GM23338 (cell line): ENCODE data around the gene BLM. TPM values are rescaled to one million over a fixed set of nuclear protein-coding genes. Genes with fewer than 3 reads are reported as not detected.

Source experiments
- ATAC-seq: fragments of 200-7000 bp; cut with Tn5 transposase; 3 replicates; pipeline ENCODE4 v1.9.1; 2020
- DNase-seq: peaks from one replicate; pipeline ENCODE4 v3.0.0-alpha.2; 2015; ENCODE audit warnings: low spot score
- H2AFZ ChIP-seq: fragments of 200-600 bp; sonication (generic); 2 replicates; pipeline ENCODE4 v1.8.0; 2016; ENCODE audit warnings: antibody characterized with exemption, mild to moderate bottlenecking, moderate library complexity
- H3F3A ChIP-seq: fragments of 200-600 bp; sonication (generic); replicated peaks from 2 replicates; pipeline ENCODE4 v1.8.0; 2017; ENCODE audit warnings: antibody characterized with exemption, mixed run types, low read depth
- H3K27ac ChIP-seq: fragments of 200-600 bp; sonication (generic); 2 replicates; pipeline ENCODE4 v1.6.1; 2016; ENCODE audit warnings: low read depth
- H3K27me3 ChIP-seq: fragments of 200-600 bp; sonication (generic); 2 replicates; pipeline ENCODE4 v1.8.0; 2016; ENCODE audit warnings: mild to moderate bottlenecking, mixed run types, moderate library complexity; ENCODE audit not compliant: insufficient read depth
- H3K36me3 ChIP-seq: fragments of 200-600 bp; sonication (generic); 2 replicates; pipeline ENCODE4 v1.8.0; 2016; ENCODE audit warnings: mild to moderate bottlenecking; ENCODE audit not compliant: insufficient read depth
- H3K4me1 ChIP-seq: fragments of 200-600 bp; sonication (generic); 2 replicates; pipeline ENCODE4 v1.8.0; 2016; ENCODE audit warnings: mild to moderate bottlenecking, moderate library complexity; ENCODE audit not compliant: insufficient read depth
- H3K4me2 ChIP-seq: fragments of 200-600 bp; sonication (generic); 2 replicates; pipeline ENCODE4 v1.7.1; 2017; ENCODE audit warnings: mixed run types
- H3K4me3 ChIP-seq: fragments of 200-600 bp; sonication (generic); 2 replicates; pipeline ENCODE4 v1.6.1; 2016; ENCODE audit warnings: mixed run types
- H3K79me2 ChIP-seq: fragments of 200-600 bp; sonication (generic); replicated peaks from 2 replicates; pipeline ENCODE4 v1.8.0; 2017; ENCODE audit warnings: mild to moderate bottlenecking; ENCODE audit not compliant: insufficient read depth
- H3K9me2 ChIP-seq: fragments of 200-600 bp; sonication (generic); 2 replicates; pipeline ENCODE4 v1.8.0; 2017; ENCODE audit not compliant: insufficient read depth
- H4K20me1 ChIP-seq: fragments of 200-600 bp; sonication (generic); replicated peaks from 2 replicates; pipeline ENCODE4 v1.8.0; 2017; ENCODE audit warnings: mild to moderate bottlenecking; ENCODE audit not compliant: insufficient read depth
- H3K27ac Mint-ChIP-seq: 2 replicates; pipeline ENCODE4 v1.8.0; 2020; ENCODE audit warnings: inconsistent platforms, mild to moderate bottlenecking, moderate library complexity, mixed read lengths
- H3K27me3 Mint-ChIP-seq: 3 replicates; pipeline ENCODE4 v1.8.0; 2022; ENCODE audit warnings: low read depth, mild to moderate bottlenecking, moderate library complexity, mixed read lengths, inconsistent platforms; ENCODE audit not compliant: insufficient read depth, poor library complexity
- H3K36me3 Mint-ChIP-seq: 3 replicates; pipeline ENCODE4 v1.8.0; 2021; ENCODE audit warnings: low read depth, mild to moderate bottlenecking, inconsistent platforms, moderate library complexity, mixed read lengths
- H3K4me1 Mint-ChIP-seq: 3 replicates; pipeline ENCODE4 v1.8.0; 2020; ENCODE audit warnings: mild to moderate bottlenecking, inconsistent platforms, mixed read lengths
- H3K4me3 Mint-ChIP-seq: 3 replicates; pipeline ENCODE4 v1.8.0; 2021; ENCODE audit warnings: moderate library complexity, mild to moderate bottlenecking, inconsistent platforms, mixed read lengths
- H3K9me3 Mint-ChIP-seq: 3 replicates; pipeline ENCODE4 v1.8.0; 2020; ENCODE audit warnings: moderate library complexity, mild to moderate bottlenecking, inconsistent platforms, mixed read lengths
- CREB1 ChIP-seq: fragments of 250-450 bp; sonication (Bioruptor Pico); IDR thresholded peaks from 2 replicates; pipeline ENCODE4 v1.5.0; 2020; ENCODE audit warnings: low read depth, mild to moderate bottlenecking, moderate library complexity
- CTCF ChIP-seq, 2 experiments: fragments of 200-600 bp in 1 of 2; sonication (generic) in 1 of 2; conservative IDR thresholded peaks; 2 replicates each; pipeline versions ENCODE4 v1.5.1 to v1.6.1; 2016 to 2017; ENCODE audit warnings: antibody characterized with exemption in 2 of 2, low read depth in 2 of 2, mild to moderate bottlenecking in 2 of 2, moderate library complexity in 1 of 2
- ETS1 ChIP-seq: IDR thresholded peaks from 2 replicates; pipeline ENCODE4 v1.6.1; 2016; ENCODE audit warnings: antibody characterized with exemption
- EZH2 ChIP-seq: fragments of 200-600 bp; sonication (generic); IDR thresholded peaks from one replicate; pipeline ENCODE4 v1.8.0; 2017; ENCODE audit warnings: antibody characterized with exemption, mild to moderate bottlenecking, low read depth; ENCODE audit not compliant: unreplicated experiment
- EZH2phosphoT487 ChIP-seq: fragments of 200-600 bp; sonication (generic); IDR thresholded peaks from one replicate; pipeline ENCODE4 v1.8.1; 2018; ENCODE audit warnings: antibody characterized with exemption; ENCODE audit not compliant: unreplicated experiment
- JUNB ChIP-seq: IDR thresholded peaks from one replicate; pipeline ENCODE4 v1.6.1; 2016; ENCODE audit warnings: antibody characterized with exemption; ENCODE audit not compliant: unreplicated experiment
- NANOG ChIP-seq: IDR thresholded peaks from 2 replicates; pipeline ENCODE4 v1.6.1; 2016; ENCODE audit warnings: antibody characterized with exemption, borderline replicate concordance
- POLR2AphosphoS5 ChIP-seq: IDR thresholded peaks from 2 replicates; pipeline ENCODE4 v1.6.1; 2016; ENCODE audit warnings: antibody characterized with exemption, low read depth
- REST ChIP-seq: IDR thresholded peaks from one replicate; pipeline ENCODE4 v1.6.1; 2018; ENCODE audit warnings: antibody characterized with exemption; ENCODE audit not compliant: unreplicated experiment
- STAT1 ChIP-seq: IDR thresholded peaks from one replicate; pipeline ENCODE4 v1.6.1; 2016; ENCODE audit warnings: antibody characterized with exemption; ENCODE audit not compliant: unreplicated experiment
- ZNF114 ChIP-seq: fragments of 250-450 bp; sonication (Bioruptor Pico); IDR thresholded peaks from 2 replicates; pipeline ENCODE4 v1.5.0; 2020; ENCODE audit warnings: mild to moderate bottlenecking, moderate library complexity
- ZNF331 ChIP-seq: fragments of 250-450 bp; sonication (Bioruptor Pico); IDR thresholded peaks from 2 replicates; pipeline ENCODE4 v1.5.0; 2020; ENCODE audit warnings: low read depth, mild to moderate bottlenecking, moderate library complexity
- ZNF462 ChIP-seq: fragments of 250-450 bp; sonication (Bioruptor Pico); IDR thresholded peaks from 2 replicates; pipeline ENCODE4 v1.5.0; 2020; ENCODE audit warnings: mild to moderate bottlenecking, moderate library complexity
- polyA plus RNA-seq: library from polyadenylated mRNA; unstranded; fragments of >200 nt; fragmentation: Nextera tagmentation; extraction: Ambion mirVana; gene quantifications from 2 replicates; pipeline ENCODE4 v1.2.1, GENCODE V29; 2016
- total RNA-seq: library from RNA; depleted of rRNA; stranded (reverse); fragments of >200 nt; shearing (Covaris generic); gene quantifications from 2 replicates; pipeline ENCODE4 v1.2.3, GENCODE V29; 2014

Gene BLM
- total and polyA plus RNA-seq, 2 experiments from 2014 or later: 43.1 to 43.3 TPM

- no peaks in the 10 kb centered on the region for H3K9me3 Mint-ChIP-seq
- H3K27me3 Mint-ChIP-seq: peaks cover 12% of the 10 kb centered on the region
- H3K36me3 ChIP-seq: no peaks in the 10 kb centered on the region
- H3K4me2 ChIP-seq: no peak overlapping the region
- no peaks in the 10 kb centered on the region for H3K79me2 ChIP-seq
- peaks cover 8% of the 10 kb centered on the region for H3K4me1 ChIP-seq
- H2AFZ ChIP-seq: no peak overlapping the region
- no peak for TF ChIP-seq EZH2
- no peak for TF ChIP-seq JUNB
- TF ChIP-seq CTCF (conservative IDR thresholded peaks at IDR 0.05; ENCODE audit: low read depth in 2 of 2): no peak
- no peak for TF ChIP-seq POLR2AphosphoS5
- no peak for TF ChIP-seq ZNF331
- TF ChIP-seq NANOG: no peak
- no peak for TF ChIP-seq REST
- TF ChIP-seq ZNF114 (CRISPR knock-in tag): no peak
- TF ChIP-seq STAT1: no peak
- no peak for TF ChIP-seq ZNF462
- no peak for TF ChIP-seq CREB1 (CRISPR knock-in tag)
- TF ChIP-seq EZH2phosphoT487: no peak
- TF ChIP-seq ETS1: no peak
- no peaks in the 10 kb centered on the region for H3K9me2 ChIP-seq
- H3F3A ChIP-seq: no peaks in the 10 kb centered on the region
- peaks cover 9% of the 10 kb centered on the region for H3K4me1 Mint-ChIP-seq
- no peaks in the 10 kb centered on the region for H3K36me3 Mint-ChIP-seq
- no peak overlapping the region for H3K27ac Mint-ChIP-seq
- no peaks in the 10 kb centered on the region for H4K20me1 ChIP-seq
- no peak overlapping the region for H3K4me3 ChIP-seq
- DNase-seq: no peak
- no peak overlapping the region for H3K4me3 Mint-ChIP-seq
- H3K27ac ChIP-seq: no peak overlapping the region
- no peak for ATAC-seq
- H3K27me3 ChIP-seq: no peaks in the 10 kb centered on the region
These were observed 140.8 kb downstream of the BLM start for GRCh38 chr15:90857883-90858443.
